Measurements from ENCODE around the gene CDK12. TPM values are rescaled to one million over a fixed set of nuclear protein-coding genes. Genes with fewer than 3 reads are reported as not detected.

Gene CDK12
- 41.4 and 50.8 TPM in 2 replicates for total RNA-seq

GRCh38 chr17:39461113-39461925 is at the start of gene CDK12:
Gene CDK12 (plus strand): TSS chr17:39461486. CDS start chr17:39462072, 586 bp downstream.

GRCh38 chr17:39450847-39451581 is 10.3 kb upstream of the CDK12 start, which contains the start of gene MED1:
Gene MED1 (minus strand): TSS chr17:39451263. CDS start chr17:39451062, 201 bp downstream.

Small RNA genes lying within 50 kb of the gene (small RNA-seq; reads per million reads assigned to genes)
- not detected for gene RNU6-233P (ENCODE audit: low replicate concordance)

Other genes starting within 250 kb of the CDK12 start
- not detected in 2 replicates for gene STAC2, start 235.5 kb upstream of the CDK12 start, total RNA-seq
- 11.3 and 11.4 TPM in 2 replicates for gene FBXL20, start 59.9 kb upstream of the CDK12 start, total RNA-seq
- 17.3 and 33.5 TPM in 2 replicates for gene MED1, start 10.2 kb upstream of the CDK12 start, total RNA-seq
- not detected in 2 replicates for gene NEUROD2, start 146.4 kb downstream of the CDK12 start, total RNA-seq
- not detected in 2 replicates for gene PPP1R1B, start 165.5 kb downstream of the CDK12 start, total RNA-seq
- 32.2 and 44.2 TPM in 2 replicates for gene STARD3, start 175.7 kb downstream of the CDK12 start, total RNA-seq
- gene TCAP, start 203.9 kb downstream of the CDK12 start, total RNA-seq, result 0.44 TPM in 1 of 2 replicates, not detected in the other
- gene PNMT, start 207.0 kb downstream of the CDK12 start, total RNA-seq, result not detected in 2 replicates
- gene PGAP3, start 226.6 kb downstream of the CDK12 start, total RNA-seq, result 5.7 and 10.5 TPM in 2 replicates
- gene ERBB2, start 238.6 kb downstream of the CDK12 start, total RNA-seq, result 25.5 and 34.6 TPM in 2 replicates

Data from placental pericyte (primary cell).